Sigmoid colon (tissue), 7 donors: ENCODE results near the gene CD84. TPM values are rescaled to one million over a fixed set of nuclear protein-coding genes. Genes with fewer than 3 reads are reported as not detected.
"Not testable (repeated sequence)": the region's sequence is repeated elsewhere in the genome, so short reads cannot be mapped to it uniquely, and the experiment has no call there.

Experiments
- DNase-seq: peaks from one replicate; pipeline ENCODE4 v3.0.0-alpha.2; 2019
- H3K27ac ChIP-seq, 4 donors: fragments of 200-600 bp; sonication (generic); one replicate each; pipeline ENCODE4 v1.5.1; 2016 to 2019; ENCODE audit warnings: mild to moderate bottlenecking in 1 of 4
- H3K27me3 ChIP-seq, 3 donors: fragments of 200-600 bp; sonication (generic); one replicate each; pipeline ENCODE4 v1.5.1; 2019; ENCODE audit warnings: mild to moderate bottlenecking in 1 of 3
- H3K36me3 ChIP-seq, 4 donors: fragments of 200-600 bp; sonication (generic); one replicate each; pipeline ENCODE4 v1.5.1; 2016 to 2019
- H3K4me1 ChIP-seq, 4 donors: fragments of 200-600 bp; sonication (generic); one replicate each; pipeline ENCODE4 v1.5.1; 2017 to 2019
- H3K4me3 ChIP-seq, 4 donors: fragments of 200-600 bp; sonication (generic); one replicate each; pipeline ENCODE4 v1.5.1; 2017 to 2019; ENCODE audit warnings: mild to moderate bottlenecking in 2 of 4, moderate library complexity in 1 of 4
- H3K9me3 ChIP-seq, 4 donors: fragments of 200-600 bp in 3 of 4; sonication (generic) in 3 of 4; one replicate each; pipeline versions ENCODE4 v1.5.1 to v1.6.1; 2013 to 2019
- CTCF ChIP-seq, 4 experiments: fragments of 450-650 bp in 3 of 4; fragments of 200-600 bp in 1 of 4; IDR thresholded peaks; one replicate each; pipeline ENCODE4 v1.5.1; 2016 to 2019; ENCODE audit warnings: antibody characterized with exemption in 4 of 4, mild to moderate bottlenecking in 3 of 4, moderate library complexity in 2 of 4
- EP300 ChIP-seq, 4 donors: sonication (generic); formaldehyde crosslinking; IDR thresholded peaks; one replicate each; pipeline ENCODE4 v1.6.1; 2017; ENCODE audit warnings: antibody characterized with exemption in 4 of 4
- POLR2A ChIP-seq, 2 donors: fragments of 450-650 bp; IDR thresholded peaks; one replicate each; pipeline ENCODE4 v1.6.1; 2016; ENCODE audit warnings: antibody characterized with exemption in 2 of 2, mild to moderate bottlenecking in 2 of 2, moderate library complexity in 2 of 2
- POLR2AphosphoS5 ChIP-seq, 4 donors: sonication (generic); formaldehyde crosslinking; IDR thresholded peaks; one replicate each; pipeline ENCODE4 v1.6.1; 2017; ENCODE audit warnings: antibody characterized with exemption in 4 of 4
- WGBS, 2 donors: extraction: QIAGEN DNeasy Blood & Tissue Kit; methylation state at CpG; one replicate each; pipeline ENCODE4 v1.1.7; 2013; 5-methylcytosine and 5-hydroxymethylcytosine counted together
- intact Hi-C: fragments of 100-400 bp; cut with DNase I; formaldehyde crosslinking; loops from one replicate; pipeline ENCODE4 v1.15.1; 2023
- polyA plus RNA-seq, 3 donors: library from polyadenylated mRNA; stranded (reverse); fragments of 200-250 nt; gene quantifications; one replicate each; pipeline ENCODE4 v1.2.3, GENCODE V29; 2013
- total RNA-seq, 4 donors: library from RNA; depleted of rRNA; stranded (reverse); fragments of >200 nt; gene quantifications; one replicate each; pipeline ENCODE4 v1.1.0, GENCODE V29; 2016
- donor health status: healthy with polysubstance abuse.
- donor health status: Bipolar disorder and iron deficiency.
- donor health status: healthy.

The CD84 gene
- total and polyA plus RNA-seq, 7 donors: 0.60 to 7.5 (median 3.2) TPM

DNA sequence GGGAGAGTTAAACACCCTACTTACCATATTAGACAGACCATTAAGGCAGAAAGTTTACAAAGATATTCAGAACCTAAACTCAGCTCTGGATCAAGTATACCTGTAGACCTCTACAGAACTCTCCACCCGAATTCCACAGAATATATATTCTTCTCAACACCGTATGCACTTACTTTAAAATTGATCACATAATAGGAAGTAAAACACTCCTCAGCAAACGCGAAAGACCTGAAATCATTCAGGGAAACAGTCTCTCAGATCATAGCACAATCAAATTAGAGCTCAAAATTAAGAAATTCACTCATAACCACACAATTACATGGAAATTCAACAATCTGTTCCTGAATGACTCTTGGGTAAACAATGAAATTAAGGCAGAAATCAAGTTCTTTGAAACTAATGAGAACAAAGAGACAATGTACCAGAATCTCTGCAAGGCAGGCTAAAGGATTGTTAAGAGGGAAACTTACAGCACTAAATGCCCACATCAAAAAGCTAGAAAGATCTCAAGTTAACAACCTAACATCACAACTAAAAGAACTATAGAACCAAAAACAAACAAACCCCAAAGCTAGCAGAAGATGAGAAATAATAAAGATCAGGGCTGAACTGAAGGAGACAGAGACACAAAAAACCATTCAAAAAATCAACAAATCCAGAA lies 19.1 kb downstream of the CD84 start:
- TF ChIP-seq EP300 (IDR thresholded peaks at IDR 0.05) (no peak), POLR2A (IDR thresholded peaks at IDR 0.05) (no peak)
- H3K36me3 ChIP-seq: no peaks in the 10 kb centered on the region
- DNase-seq: no peak
- H3K27ac ChIP-seq: no peak overlapping the region
- intact Hi-C loops: no loop called here
- H3K27me3 ChIP-seq: no peaks in the 10 kb centered on the region
- 75 to 90% methylated on average over 4 of the region's 4 CpGs for WGBS, 2 donors
- peaks cover 0 to 4% (median 0%) of the 10 kb centered on the region in 4 donors for H3K9me3 ChIP-seq
- H3K4me3 ChIP-seq: no peak overlapping the region
- H3K4me1 ChIP-seq: no peaks in the 10 kb centered on the region

GRCh38 chr1:160559437-160559836 lies 19.9 kb downstream of the CD84 start:
- H3K36me3 ChIP-seq, H3K27me3 ChIP-seq, H3K4me1 ChIP-seq, DNase-seq, H3K27ac ChIP-seq, H3K9me3 ChIP-seq, H3K4me3 ChIP-seq, intact Hi-C loops: not testable (repeated sequence)
- 60 to 88% methylated on average over 3 of the region's 3 CpGs for WGBS, 2 donors

GRCh38 chr1:160558660-160559380 lies 20.5 kb downstream of the CD84 start:
- Histone ChIP-seq H3K27ac (no peak overlapping the region), H3K36me3 (no peaks in the 10 kb centered on the region), H3K4me3 (no peak overlapping the region), H3K4me1 (no peaks in the 10 kb centered on the region), H3K9me3 (peaks cover 0 to 4% (median 0%) of the 10 kb centered on the region in 4 donors), H3K27me3 (no peaks in the 10 kb centered on the region)
- WGBS, 2 donors: 80 to 87% methylated on average over 4 of the region's 4 CpGs
- TF ChIP-seq POLR2AphosphoS5 (IDR thresholded peaks at IDR 0.05): no peak
- TF ChIP-seq CTCF (IDR thresholded peaks at IDR 0.05): no peak
- no peak for TF ChIP-seq POLR2A (IDR thresholded peaks at IDR 0.05)
- TF ChIP-seq EP300 (IDR thresholded peaks at IDR 0.05): no peak
- intact Hi-C loops: no loop called here
- no peak for DNase-seq

GRCh38 chr1:160553778-160554177 lies 25.5 kb downstream of the CD84 start:
- Histone ChIP-seq H3K4me3 (no peak overlapping the region), H3K27ac (no peak overlapping the region), H3K27me3 (no peaks in the 10 kb centered on the region), H3K36me3 (no peaks in the 10 kb centered on the region), H3K9me3 (no peaks in the 10 kb centered on the region), H3K4me1 (no peaks in the 10 kb centered on the region)
- 74 to 84% methylated on average over 4 of the region's 4 CpGs for WGBS, 2 donors
- TF ChIP-seq EP300 (IDR thresholded peaks at IDR 0.05): no peak
- no peak for TF ChIP-seq CTCF (IDR thresholded peaks at IDR 0.05)
- no peak for TF ChIP-seq POLR2AphosphoS5 (IDR thresholded peaks at IDR 0.05)
- TF ChIP-seq POLR2A (IDR thresholded peaks at IDR 0.05): no peak
- intact Hi-C loops: no loop called here
- DNase-seq: no peak

DNA sequence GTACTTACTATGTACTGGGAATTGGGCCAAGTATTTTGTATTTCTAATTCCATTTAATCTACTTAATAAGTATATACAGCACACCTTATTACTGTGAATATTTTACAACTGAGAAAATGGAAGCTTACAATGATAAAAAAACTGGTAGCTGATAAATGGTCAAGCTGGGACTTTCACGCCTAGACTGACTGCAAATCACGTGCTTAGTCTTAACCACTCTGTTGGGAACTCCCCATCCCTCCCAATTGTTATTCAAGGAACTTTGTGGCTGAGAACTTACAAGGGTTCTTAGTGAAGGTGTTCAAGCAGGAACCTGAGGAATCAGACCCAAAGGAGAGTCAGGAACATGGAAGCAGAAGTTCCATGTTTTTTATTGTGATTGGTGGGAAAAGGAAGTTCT lies 26.9 kb downstream of the CD84 start:
- Histone ChIP-seq H3K9me3 (no peaks in the 10 kb centered on the region), H3K4me3 (no peak overlapping the region), H3K36me3 (no peaks in the 10 kb centered on the region), H3K4me1 (no peaks in the 10 kb centered on the region), H3K27me3 (no peaks in the 10 kb centered on the region), H3K27ac (no peak overlapping the region)
- intact Hi-C loops: no loop called here
- DNase-seq: no peak
- TF ChIP-seq EP300 (IDR thresholded peaks at IDR 0.05) (no peak), POLR2AphosphoS5 (IDR thresholded peaks at IDR 0.05) (no peak), CTCF (IDR thresholded peaks at IDR 0.05) (no peak), POLR2A (IDR thresholded peaks at IDR 0.05) (no peak)
- 84 to 89% methylated on average over 2 of the region's 2 CpGs for WGBS, 2 donors
